K562 (cell line): ENCODE data around the gene NOVA1. TPM values are rescaled to one million over a fixed set of nuclear protein-coding genes. Genes with fewer than 3 reads are reported as not detected.

Experiments
- ATAC-seq: fragments of 200-7000 bp; cut with Tn5 transposase; 3 replicates; pipeline ENCODE4 v1.9.1; 2020; ENCODE audit warnings: moderate library complexity
- BruUV-seq: library from RNA; stranded (reverse); fragments of 400-500 nt; replicated peaks from 2 replicates; lab custom pipeline; 2021; lab: Mats Ljungman, UMichigan
- CTCF ChIA-PET: fragments of 300-600 bp; formaldehyde crosslinking; extraction: SDS; loops from one replicate; lab custom pipeline; 2021; ENCODE audit warnings: low intra/inter-chr PET ratio; lab: Yijun Ruan, JAX
- POLR2A ChIA-PET: fragments of 300-600, 350-650 bp; sonication (Branson Sonifier 250); formaldehyde crosslinking; extraction: SDS; loops from one replicate; lab custom pipeline; 2021; ENCODE audit warnings: antibody characterized with exemption, inconsistent platforms; lab: Yijun Ruan, JAX
- DNase-seq, 4 experiments: peaks; one replicate each; pipeline versions ENCODE4 v3.0.0 to v3.0.0-alpha.2; 2011 to 2018; ENCODE audit warnings: low spot score in 3 of 4, mixed read lengths in 3 of 4; ENCODE audit errors: extremely low read depth in 1 of 4
- FAIRE-seq: peaks from 2 replicates; lab custom pipeline; 2011; peaks lifted over from hg19 to GRCh38; lab: Jason Lieb, UNC
- H2AFZ ChIP-seq: 2 replicates; pipeline ENCODE4 v1.6.0; 2011; ENCODE audit warnings: low read depth, low read length, control low read depth, inconsistent platforms
- H3K27ac ChIP-seq: fragments of 200-600 bp; 3 replicates; pipeline ENCODE4 v1.8.0; 2011; ENCODE audit warnings: low read depth, mild to moderate bottlenecking, control low read depth, inconsistent platforms, low read length, moderate library complexity, mixed read lengths; ENCODE audit errors: extremely low read depth
- H3K27me3 ChIP-seq, 2 experiments: fragments of 300-600 bp in 1 of 2; 2 replicates in 1 of 2; 3 replicates in 1 of 2; pipeline versions ENCODE4 v1.6.0 to v1.8.0; 2011; ENCODE audit warnings: inconsistent platforms in 2 of 2, low read length in 2 of 2, mild to moderate bottlenecking in 1 of 2, mixed read lengths in 1 of 2, moderate library complexity in 1 of 2; ENCODE audit not compliant: control insufficient read depth in 2 of 2, insufficient read depth in 2 of 2
- H3K36me3 ChIP-seq: fragments of 300-600 bp; 3 replicates; pipeline ENCODE4 v1.8.0; 2011; ENCODE audit warnings: mild to moderate bottlenecking, low read length, inconsistent platforms; ENCODE audit not compliant: control insufficient read depth, insufficient read depth
- H3K4me1 ChIP-seq, 2 experiments: fragments of 200-600 bp in 1 of 2; replicated peaks in 1 of 2; 2 replicates in 1 of 2; 3 replicates in 1 of 2; pipeline versions ENCODE4 v1.5.1 to v1.8.0; 2011; ENCODE audit warnings: inconsistent platforms in 2 of 2, low read length in 2 of 2, mild to moderate bottlenecking in 1 of 2, mixed read lengths in 1 of 2, moderate library complexity in 1 of 2; ENCODE audit not compliant: control insufficient read depth in 2 of 2, insufficient read depth in 2 of 2
- H3K4me2 ChIP-seq: 2 replicates; pipeline ENCODE4 v1.6.1; 2011; ENCODE audit warnings: low read length, control low read depth, inconsistent platforms, mixed read lengths; ENCODE audit not compliant: insufficient read depth
- H3K4me3 ChIP-seq: fragments of 200-600 bp; sonication (generic), shearing (Covaris generic); 2 replicates; pipeline ENCODE4 v1.5.1; 2016; ENCODE audit warnings: control low read depth, inconsistent platforms
- H3K79me2 ChIP-seq: fragments of 200-600 bp; 3 replicates; pipeline ENCODE4 v1.8.0; 2011; ENCODE audit warnings: low read length, inconsistent platforms; ENCODE audit not compliant: control insufficient read depth, insufficient read depth
- H3K9ac ChIP-seq, 2 experiments: 2 replicates each; pipeline versions ENCODE4 v1.6.0 to v1.6.1; 2011; ENCODE audit warnings: low read depth in 2 of 2, low read length in 2 of 2, control low read depth in 1 of 2, inconsistent platforms in 1 of 2, mild to moderate bottlenecking in 1 of 2, mixed read lengths in 1 of 2; ENCODE audit not compliant: insufficient read depth in 1 of 2
- H3K9me1 ChIP-seq: one replicate; pipeline ENCODE4 v1.6.0; 2011; ENCODE audit warnings: inconsistent platforms, mild to moderate bottlenecking, low read length, moderate library complexity; ENCODE audit not compliant: control insufficient read depth, insufficient read depth
- H3K9me3 ChIP-seq: replicated peaks from 2 replicates; pipeline ENCODE4 v1.5.1; 2011; ENCODE audit warnings: low read depth, low read length, inconsistent platforms; ENCODE audit not compliant: control insufficient read depth, insufficient read depth
- H4K20me1 ChIP-seq: replicated peaks from 2 replicates; pipeline ENCODE4 v1.6.1; 2011; ENCODE audit warnings: low read length, inconsistent platforms, mixed read lengths; ENCODE audit not compliant: control insufficient read depth, insufficient read depth
- ESRRA ChIP-seq: fragments of 450-650 bp; IDR thresholded peaks from 2 replicates; pipeline ENCODE4 v1.6.1; 2014; ENCODE audit warnings: low read depth, mild to moderate bottlenecking, moderate library complexity, borderline replicate concordance
- KLF13 ChIP-seq: fragments of 450-650 bp; IDR thresholded peaks from 2 replicates; pipeline ENCODE4 v1.6.1; 2016; ENCODE audit warnings: missing genetic modification characterization, low read depth, mild to moderate bottlenecking, missing compliant biosample characterization, moderate library complexity, borderline replicate concordance
- NR2C2 ChIP-seq, 2 experiments: fragments of 200-800 bp in 1 of 2; sonication (Bioruptor generic) in 1 of 2; sonication (generic) in 1 of 2; formaldehyde crosslinking in 1 of 2; IDR thresholded peaks; 2 replicates each; pipeline versions ENCODE4 v1.6.1 to v1.8.0; 2016 to 2022; ENCODE audit warnings: mild to moderate bottlenecking in 1 of 2, missing compliant biosample characterization in 1 of 2, missing genetic modification characterization in 1 of 2, missing genetic modification reagents in 1 of 2
- WGBS: fragments of 100-300 bp; shearing (Covaris generic); methylation state at CpG from one replicate; pipeline ENCODE4 v1.1.6; 2016; ENCODE audit warnings: low coverage, mixed read lengths; ENCODE audit not compliant: insufficient coverage; ENCODE audit errors: missing lambda C conversion rate; 5-methylcytosine and 5-hydroxymethylcytosine counted together
- in situ Hi-C: fragments of 300-500 bp; cut with MboI; formaldehyde crosslinking; loops from 4 replicates; pipeline ENCODE4 v1.15.0; 2018; ENCODE audit warnings: inconsistent platforms, mixed read lengths
- intact Hi-C: fragments of 100-400 bp; cut with micrococcal nuclease; formaldehyde crosslinking; loops from 2 replicates; pipeline ENCODE4 v1.14.2; 2022
- polyA plus RNA-seq, 8 experiments: library from polyadenylated mRNA; depleted of rRNA in 4 of 8; stranded (reverse) in 5 of 8; unstranded in 3 of 8; fragments of >200 nt; fragmentation: Nextera tagmentation in 2 of 8; fragmentation: Illumina TruSeq in 1 of 8; extraction: Ambion mirVana in 2 of 8; extraction: Trizol in 1 of 8; gene quantifications; 2 replicates each; pipeline versions ENCODE4 v1.2.1 to v1.2.3, GENCODE V29; 2011 to 2014; ENCODE audit warnings: inconsistent platforms in 1 of 8, missing spikeins in 1 of 8
- total RNA-seq, 7 experiments: library from RNA; depleted of rRNA in 6 of 7; stranded (reverse); fragments of >200 nt in 6 of 7; fragmentation: Illumina TruSeq in 2 of 7; extraction: Trizol in 2 of 7; gene quantifications; 2 replicates each; pipeline versions ENCODE4 v1.2.1 to v1.2.3, GENCODE V29; 2011 to 2021; ENCODE audit warnings: low replicate concordance in 1 of 7
- TF ChIP-seq, protein P1 (sequence below), 2 experiments: fragments of 450-650 bp in 1 of 2; sonication (generic) in 1 of 2; formaldehyde crosslinking in 1 of 2; IDR thresholded peaks in 1 of 2; conservative IDR thresholded peaks in 1 of 2; 2 replicates each; pipeline versions ENCODE4 v1.6.1 to v1.8.1; 2016 to 2023; ENCODE audit warnings: mild to moderate bottlenecking in 2 of 2, moderate library complexity in 2 of 2, inconsistent platforms in 1 of 2, missing genetic modification reagents in 1 of 2

NOVA1 gene
- total and polyA plus RNA-seq, 9 of the 15 experiments (the other 6 are each of a cell fraction or from before 2014, with no cell fraction given) = 0.01 TPM; not detected in 8

DNA sequence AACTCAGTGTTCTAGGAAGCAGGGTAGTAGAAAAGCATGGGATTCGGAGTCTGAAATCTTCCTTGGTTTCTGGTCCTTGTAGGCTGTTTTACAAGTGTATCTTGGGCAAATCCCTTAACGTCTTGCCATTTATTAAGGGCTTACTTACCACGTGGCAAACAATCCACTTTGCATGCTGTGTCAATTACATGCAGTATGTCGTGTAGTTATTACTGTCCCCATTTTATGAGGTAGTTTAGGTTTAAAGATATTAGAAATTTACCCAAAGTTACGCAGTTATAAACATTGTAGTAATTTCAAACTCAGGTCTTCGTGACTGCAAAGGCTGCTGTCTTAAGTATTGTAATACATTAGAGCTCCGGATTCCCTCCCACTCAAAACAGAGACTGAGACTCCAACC is 1.5 kb upstream of the NOVA1 start:
- DNase-seq = no peak
- Histone ChIP-seq H2AFZ (no peak overlapping the region), H3K27ac (no peak overlapping the region), H3K9ac (no peak overlapping the region), H3K36me3 (no peaks in the 10 kb centered on the region), H3K9me3 (no peaks in the 10 kb centered on the region), H3K79me2 (no peaks in the 10 kb centered on the region), H3K4me3 (no peak overlapping the region), H3K4me1 (peaks cover 0 to 3% of the 10 kb centered on the region in 2 experiments; a peak in 1 of 5 replicates), H3K9me1 (no peaks in the 10 kb centered on the region), H3K4me2 (no peak overlapping the region), H3K27me3 (no peaks in the 10 kb centered on the region), H4K20me1 (no peaks in the 10 kb centered on the region)
- CTCF ChIA-PET = no interaction called here
- intact Hi-C loops (no loop called here), in situ Hi-C loops (no loop called here)
- BruUV-seq = no TSS peak
- POLR2A ChIA-PET = no interaction called here
- no peak for ATAC-seq
- TF ChIP-seq, protein P1, sequence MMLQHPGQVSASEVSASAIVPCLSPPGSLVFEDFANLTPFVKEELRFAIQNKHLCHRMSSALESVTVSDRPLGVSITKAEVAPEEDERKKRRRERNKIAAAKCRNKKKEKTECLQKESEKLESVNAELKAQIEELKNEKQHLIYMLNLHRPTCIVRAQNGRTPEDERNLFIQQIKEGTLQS (IDR thresholded peaks at IDR 0.05) = no peak
- TF ChIP-seq, protein P1 (CRISPR knock-in tag; conservative IDR thresholded peaks at IDR 0.05) = no peak
- TF ChIP-seq KLF13 (tag) (no peak), NR2C2 (CRISPR knock-in tag; IDR thresholded peaks at IDR 0.05) (no peak), NR2C2 (tag; IDR thresholded peaks at IDR 0.05) (no peak), ESRRA (no peak)
- no peak for FAIRE-seq
- 3% methylated on average over 7 of the region's 7 CpGs for WGBS
